ENCODE data around the gene BANP.
"Not testable (repeated sequence)": the region's sequence is repeated elsewhere in the genome, so short reads cannot be mapped to it uniquely, and the experiment has no call there.

The BANP gene

DNA sequence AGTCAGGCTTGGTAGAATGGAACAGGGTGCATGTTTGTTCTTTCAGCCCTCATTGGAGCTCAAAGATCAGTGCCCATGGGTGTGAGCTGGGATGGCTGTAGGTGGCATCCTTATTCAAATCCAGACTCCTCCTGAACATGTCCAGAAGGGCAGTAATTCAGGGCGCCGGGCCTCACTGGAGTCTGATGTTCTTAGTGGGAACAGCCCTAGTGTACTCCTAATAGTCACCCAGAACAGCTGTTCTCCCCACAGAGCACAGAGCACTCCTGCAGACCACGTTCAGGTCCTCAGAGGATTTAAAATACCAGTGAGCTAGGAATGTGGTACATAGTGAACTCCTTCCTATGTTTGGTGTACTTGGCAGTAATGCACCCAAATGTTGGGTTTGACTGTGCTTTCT, 96.2 kb downstream of the BANP start:
- Histone ChIP-seq H3K36me3 (ENCODE audit: insufficient read depth, low read length) (no peaks in the 10 kb centered on the region; the same call in 1 of the 2 replicates), H3K4me1 (ENCODE audit: insufficient read depth, low read length) (no peaks in the 10 kb centered on the region), H3K9ac (ENCODE audit: low read depth, low read length) (no peak overlapping the region), H3K9me3 (ENCODE audit: control insufficient read depth, insufficient read depth, low read length) (no peaks in the 10 kb centered on the region)

DNA sequence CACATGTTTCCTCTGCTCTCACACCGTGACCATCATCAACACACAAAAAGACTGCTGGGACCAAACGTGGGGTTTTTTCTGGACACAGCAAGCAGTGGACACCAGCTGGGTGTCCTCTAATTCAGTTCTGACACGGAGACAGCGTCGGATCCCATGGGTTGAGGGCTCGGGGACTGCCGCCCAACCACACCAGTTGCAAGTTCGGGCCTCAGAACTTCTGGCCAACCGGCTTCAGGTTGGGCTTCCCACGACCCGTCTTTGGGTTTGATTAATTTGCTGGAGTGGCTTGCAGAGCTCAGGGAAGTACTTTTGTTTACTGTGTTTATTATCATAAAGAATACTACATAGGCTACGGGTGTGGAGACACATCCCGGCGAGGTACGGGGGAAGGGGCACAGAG, 97.8 kb downstream of the BANP start:
- H3K4me1 ChIP-seq (ENCODE audit: insufficient read depth, low read length), result no peaks in the 10 kb centered on the region
- no peak overlapping the region for H3K9ac ChIP-seq (ENCODE audit: low read depth, low read length)
- H3K36me3 ChIP-seq (ENCODE audit: insufficient read depth, low read length), result no peaks in the 10 kb centered on the region; the same call in 1 of the 2 replicates
- no peaks in the 10 kb centered on the region for H3K9me3 ChIP-seq (ENCODE audit: control insufficient read depth, insufficient read depth, low read length)

DNA sequence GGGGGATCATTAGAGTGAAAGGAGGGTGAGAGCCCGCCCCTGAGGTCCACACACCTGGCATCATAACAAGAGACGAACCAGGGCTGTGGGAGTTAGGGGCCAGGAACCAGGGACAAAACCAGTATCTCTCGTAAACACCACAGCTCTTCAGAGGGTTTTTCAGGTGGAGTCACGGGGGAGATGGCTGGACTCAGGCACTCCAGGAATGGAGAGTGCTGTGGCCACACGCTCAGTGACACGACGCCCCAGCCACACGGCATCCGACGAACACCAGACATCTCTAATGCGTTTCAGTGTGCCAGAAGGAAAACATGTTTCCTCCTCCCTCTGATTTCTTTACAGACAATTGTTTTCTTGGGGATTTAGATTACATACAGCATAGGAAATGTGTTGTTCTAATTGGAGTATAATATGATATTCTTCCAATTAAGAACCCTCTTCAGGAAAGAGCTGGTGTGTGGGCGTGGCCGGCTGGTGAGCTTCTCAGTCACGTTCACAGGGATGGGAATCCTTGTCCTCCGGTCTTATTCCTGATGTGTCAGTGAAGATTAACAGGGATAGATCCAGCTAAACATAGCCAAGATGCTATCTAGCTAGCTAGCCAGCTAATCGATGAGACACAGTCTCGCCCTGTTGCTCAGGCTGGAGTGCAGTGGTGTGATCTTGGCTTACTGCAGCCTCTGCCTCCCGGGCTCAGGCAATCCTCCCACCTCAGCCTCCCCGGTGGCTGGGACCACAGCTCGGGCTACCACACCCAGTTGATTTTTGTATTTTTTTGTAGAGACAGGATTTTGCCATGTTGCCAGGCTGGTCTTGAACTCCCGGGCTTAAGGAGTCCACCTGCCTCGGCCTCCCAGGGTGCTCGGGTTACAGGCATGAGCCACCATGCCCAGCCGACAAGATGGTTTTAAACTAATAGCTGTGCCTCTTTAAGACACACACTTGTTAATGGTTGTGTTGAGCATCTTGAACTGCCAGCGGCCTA, 98.6 kb downstream of the BANP start:
- Histone ChIP-seq H3K9me3 (ENCODE audit: control insufficient read depth, insufficient read depth, low read length) (no peaks in the 10 kb centered on the region), H3K4me1 (ENCODE audit: insufficient read depth, low read length) (no peaks in the 10 kb centered on the region), H3K9ac (ENCODE audit: low read depth, low read length) (no peak overlapping the region), H3K36me3 (ENCODE audit: insufficient read depth, low read length) (no peaks in the 10 kb centered on the region; the same call in 1 of the 2 replicates)

DNA sequence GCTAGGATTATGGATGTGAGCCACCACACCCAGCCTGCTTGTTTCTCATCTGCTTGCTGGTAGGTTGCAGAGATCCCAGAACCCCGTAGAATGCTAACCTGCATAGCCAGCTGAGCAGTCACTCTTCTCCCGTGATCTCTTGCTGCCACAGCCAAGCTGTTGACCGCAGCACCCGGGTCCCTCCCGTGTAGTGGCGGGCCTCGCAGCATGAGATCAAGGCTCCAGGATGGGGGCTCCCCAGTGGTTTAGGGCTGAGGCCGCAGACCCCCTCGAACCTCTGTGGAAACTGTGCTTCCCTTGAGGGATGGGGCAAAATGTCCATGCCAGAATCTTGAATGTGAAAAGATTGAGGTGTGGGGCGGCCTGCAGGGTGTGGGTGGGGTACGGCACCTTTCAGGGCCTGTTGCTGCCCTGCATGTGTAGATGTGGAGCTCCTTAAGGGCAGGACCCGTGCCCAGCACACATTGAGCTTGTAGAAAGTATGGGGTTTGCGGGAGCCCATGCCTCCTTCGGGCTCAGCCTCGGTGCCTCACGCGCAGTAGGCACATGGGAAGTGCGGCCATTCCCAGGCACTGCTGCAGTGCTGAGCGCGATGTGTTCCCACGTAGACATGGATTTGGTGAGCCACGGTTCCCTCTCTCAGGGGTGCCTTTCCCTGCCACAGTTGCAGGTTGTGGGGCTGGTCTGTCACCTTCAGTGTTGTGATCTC, 99.9 kb downstream of the BANP start:
- H3K9ac ChIP-seq (ENCODE audit: low read depth, low read length), result no peak overlapping the region
- no peaks in the 10 kb centered on the region for H3K4me1 ChIP-seq (ENCODE audit: insufficient read depth, low read length)
- no peaks in the 10 kb centered on the region for H3K9me3 ChIP-seq (ENCODE audit: control insufficient read depth, insufficient read depth, low read length)
- H3K36me3 ChIP-seq (ENCODE audit: insufficient read depth, low read length), result no peaks in the 10 kb centered on the region; the same call in 1 of the 2 replicates

DNA sequence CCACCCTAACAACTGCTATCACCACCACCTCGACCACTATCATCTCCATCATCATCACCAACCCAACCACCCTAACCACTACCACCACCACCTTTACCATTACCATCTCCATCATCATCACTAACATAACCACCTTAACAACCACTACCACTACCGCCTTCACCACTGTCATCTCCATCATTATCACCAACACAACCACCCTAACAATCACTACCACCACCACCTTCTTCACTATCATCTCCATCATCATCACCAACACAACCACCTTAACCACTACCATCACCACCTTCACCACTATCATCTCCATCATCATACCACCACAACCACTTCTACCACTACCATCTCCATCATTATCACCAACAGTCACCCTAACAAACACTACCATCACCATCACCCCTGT, 101.4 kb downstream of the BANP start:
- no peak overlapping the region for H3K9ac ChIP-seq (ENCODE audit: low read depth, low read length)
- H3K36me3 ChIP-seq (ENCODE audit: insufficient read depth, low read length), result no peaks in the 10 kb centered on the region; the same call in 1 of the 2 replicates
- H3K9me3 ChIP-seq (ENCODE audit: control insufficient read depth, insufficient read depth, low read length), result no peaks in the 10 kb centered on the region

DNA sequence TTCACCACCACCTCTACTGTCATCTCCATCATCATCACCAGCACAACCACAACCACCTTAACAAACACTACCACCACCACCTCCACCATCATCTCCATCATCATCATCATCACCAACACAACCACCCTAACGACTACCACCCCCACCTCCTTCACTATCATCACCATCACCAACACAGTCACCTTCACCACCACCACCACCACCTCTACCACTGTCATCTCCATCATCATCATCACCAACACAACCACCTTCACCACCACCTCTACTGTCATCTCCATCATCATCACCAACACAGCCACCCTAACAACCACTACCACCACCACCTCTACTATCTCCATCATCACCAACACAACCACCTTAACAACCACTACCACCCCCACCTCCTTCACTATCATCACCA, 102.2 kb downstream of the BANP start:
- not testable (repeated sequence) for H3K4me1 ChIP-seq (ENCODE audit: insufficient read depth, low read length); H3K36me3 ChIP-seq (ENCODE audit: insufficient read depth, low read length); H3K9ac ChIP-seq (ENCODE audit: low read depth, low read length); H3K9me3 ChIP-seq (ENCODE audit: control insufficient read depth, insufficient read depth, low read length)

More for the DNA sequence above, 101.4 kb downstream of the BANP start:
- H3K4me1 ChIP-seq (ENCODE audit: insufficient read depth, low read length), result no peaks in the 10 kb centered on the region

DNA sequence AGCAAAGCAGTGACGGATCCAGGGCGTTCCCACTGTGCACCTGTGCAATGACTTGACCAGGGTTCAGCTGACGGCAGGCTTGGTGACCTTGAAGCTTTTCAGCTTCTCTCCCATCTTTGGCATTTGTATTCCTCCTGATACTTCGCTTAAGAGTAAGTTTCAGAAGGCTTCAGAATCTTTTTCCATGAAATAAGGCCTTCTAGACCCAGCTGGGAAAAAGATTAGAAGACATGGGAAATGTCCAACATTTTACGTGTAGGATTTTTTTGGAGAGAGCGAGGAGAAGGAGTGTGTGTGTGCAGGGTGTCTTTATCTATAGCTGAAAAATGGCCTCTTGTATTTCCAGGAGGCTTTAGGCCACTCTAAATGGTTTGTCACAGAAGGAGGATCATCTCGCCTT, 104.1 kb downstream of the BANP start:
- H3K36me3 ChIP-seq (ENCODE audit: insufficient read depth, low read length), result no peaks in the 10 kb centered on the region; the same call in 1 of the 2 replicates
- no peaks in the 10 kb centered on the region for H3K4me1 ChIP-seq (ENCODE audit: insufficient read depth, low read length)
- no peak overlapping the region for H3K9ac ChIP-seq (ENCODE audit: low read depth, low read length)
- H3K9me3 ChIP-seq (ENCODE audit: control insufficient read depth, insufficient read depth, low read length), result no peaks in the 10 kb centered on the region

DNA sequence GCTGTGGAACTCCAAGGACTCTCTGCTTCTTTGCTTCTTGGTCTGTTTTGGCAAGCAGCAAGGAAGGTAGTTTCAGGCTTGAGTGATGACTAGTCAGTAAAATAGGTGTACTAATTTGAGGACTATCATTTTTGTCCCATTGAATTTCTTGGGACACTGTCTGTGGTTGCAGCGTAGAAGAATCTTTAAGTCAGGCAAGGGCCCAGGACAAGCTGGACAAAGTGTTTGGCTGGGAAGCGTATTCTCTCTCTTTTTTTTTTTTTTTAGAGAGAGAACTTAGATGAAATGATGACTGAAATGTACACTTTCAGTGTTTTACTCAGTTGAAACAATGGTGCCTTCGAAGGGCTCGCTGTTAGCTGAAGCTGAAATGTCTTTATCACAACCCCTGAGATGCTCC, 105.0 kb downstream of the BANP start:
- H3K9ac ChIP-seq (ENCODE audit: low read depth, low read length), result no peak overlapping the region
- no peaks in the 10 kb centered on the region for H3K9me3 ChIP-seq (ENCODE audit: control insufficient read depth, insufficient read depth, low read length)
- H3K36me3 ChIP-seq (ENCODE audit: insufficient read depth, low read length), result no peaks in the 10 kb centered on the region; the same call in 1 of the 2 replicates
- no peaks in the 10 kb centered on the region for H3K4me1 ChIP-seq (ENCODE audit: insufficient read depth, low read length)

DNA sequence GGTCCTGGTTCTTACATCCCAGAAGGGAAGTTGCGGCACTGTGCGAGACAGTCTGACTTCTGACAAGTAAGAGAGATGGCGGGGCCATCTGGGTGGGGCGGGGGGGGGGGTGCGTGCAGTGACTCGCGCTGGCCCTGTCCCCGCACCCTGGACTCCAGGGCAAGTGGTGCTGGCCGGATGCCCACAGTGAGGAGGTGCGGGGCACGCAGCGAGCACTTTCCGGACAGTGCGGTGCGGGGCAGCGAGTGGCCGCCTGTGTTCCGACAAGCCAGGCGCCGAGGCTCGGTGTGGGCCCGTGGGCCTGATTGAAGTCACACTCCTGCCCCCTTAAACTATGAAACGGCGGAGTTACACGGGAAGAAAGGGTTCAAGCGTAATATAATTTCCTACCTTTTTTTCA, 106.4 kb downstream of the BANP start:
- Histone ChIP-seq H3K9ac (ENCODE audit: low read depth, low read length) (no peak overlapping the region), H3K4me1 (ENCODE audit: insufficient read depth, low read length) (no peaks in the 10 kb centered on the region), H3K9me3 (ENCODE audit: control insufficient read depth, insufficient read depth, low read length) (no peaks in the 10 kb centered on the region), H3K36me3 (ENCODE audit: insufficient read depth, low read length) (no peaks in the 10 kb centered on the region)

DNA sequence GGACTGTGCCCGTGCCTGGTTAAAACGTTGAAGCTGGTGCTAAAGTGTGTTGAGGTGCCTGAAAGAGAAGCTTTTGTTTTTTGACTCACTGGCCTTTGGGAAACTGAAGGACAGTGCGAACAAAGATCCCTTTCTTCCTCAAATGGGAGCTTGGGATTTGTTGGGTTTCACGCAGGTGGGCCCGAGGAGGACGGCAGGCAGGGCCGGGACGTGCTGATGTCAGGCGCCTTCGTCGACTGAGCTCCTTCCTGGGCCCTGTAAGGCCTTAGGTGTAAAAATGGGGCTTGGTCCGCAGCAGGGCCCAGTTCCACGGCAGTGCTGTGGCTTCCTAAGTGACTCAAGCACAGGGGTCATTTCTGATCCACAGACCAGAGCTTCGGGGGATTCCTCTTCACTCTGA, 106.9 kb downstream of the BANP start:
- Histone ChIP-seq H3K4me1 (ENCODE audit: insufficient read depth, low read length) (no peaks in the 10 kb centered on the region), H3K9me3 (ENCODE audit: control insufficient read depth, insufficient read depth, low read length) (no peaks in the 10 kb centered on the region), H3K36me3 (ENCODE audit: insufficient read depth, low read length) (no peaks in the 10 kb centered on the region), H3K9ac (ENCODE audit: low read depth, low read length) (no peak overlapping the region)

DNA sequence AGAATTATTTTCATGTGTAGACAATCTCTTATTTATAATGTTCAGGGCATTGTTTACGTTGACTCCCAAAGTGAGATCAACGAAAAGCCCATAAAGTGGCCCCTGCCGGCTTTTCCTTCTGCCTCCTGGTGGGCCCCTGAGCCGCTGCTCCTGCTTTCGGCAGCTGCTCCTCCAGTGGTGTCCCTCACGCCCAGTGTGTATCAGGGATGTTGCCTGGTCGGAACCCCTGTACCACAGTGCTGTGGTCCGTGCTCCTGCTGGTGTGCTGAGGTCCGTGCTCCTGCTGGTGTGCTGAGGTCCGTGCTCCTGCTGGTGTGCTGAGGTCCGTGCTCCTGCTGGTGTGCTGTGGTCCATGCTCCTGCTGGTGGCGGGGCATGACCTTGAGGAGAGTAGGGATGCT, 107.6 kb downstream of the BANP start:
- Histone ChIP-seq H3K36me3 (ENCODE audit: insufficient read depth, low read length) (no peaks in the 10 kb centered on the region), H3K9me3 (ENCODE audit: control insufficient read depth, insufficient read depth, low read length) (no peaks in the 10 kb centered on the region), H3K9ac (ENCODE audit: low read depth, low read length) (no peak overlapping the region), H3K4me1 (ENCODE audit: insufficient read depth, low read length) (no peaks in the 10 kb centered on the region)

DNA sequence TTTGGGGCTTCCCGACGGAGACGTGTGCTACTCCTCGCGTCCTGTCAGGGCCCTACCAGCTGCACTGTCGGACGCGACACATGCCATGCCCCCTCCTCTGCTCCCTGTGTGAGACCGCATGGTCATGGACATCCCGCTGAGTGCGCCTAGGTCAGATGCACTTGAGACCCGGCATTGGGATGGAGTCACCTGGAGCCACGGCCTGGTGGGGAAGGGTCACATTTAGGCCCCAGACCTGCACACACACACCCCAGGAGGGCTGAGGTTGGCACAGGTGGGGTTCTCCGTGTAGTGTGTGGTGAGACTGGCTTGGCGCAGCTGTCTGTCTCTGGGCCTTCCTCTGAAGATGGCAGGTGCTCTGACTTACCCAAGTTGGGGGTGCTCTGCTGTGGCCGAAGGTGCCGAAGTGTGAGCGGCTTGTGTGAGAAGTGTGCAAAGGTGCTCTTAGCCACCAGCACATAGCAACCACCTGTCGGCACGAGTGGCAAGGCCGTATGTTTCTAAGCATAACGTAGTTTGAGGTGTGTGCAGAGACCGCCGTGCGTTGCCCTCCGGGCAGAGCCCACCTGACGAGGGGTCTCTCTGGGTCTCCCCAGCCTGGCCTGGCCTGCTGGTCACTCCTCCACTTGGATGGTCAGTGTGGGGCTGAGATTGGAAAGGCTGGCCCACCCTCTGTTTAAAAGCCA, 108.6 kb downstream of the BANP start:
- H3K36me3 ChIP-seq (ENCODE audit: insufficient read depth, low read length), result no peaks in the 10 kb centered on the region
- H3K9me3 ChIP-seq (ENCODE audit: control insufficient read depth, insufficient read depth, low read length), result no peaks in the 10 kb centered on the region

DNA sequence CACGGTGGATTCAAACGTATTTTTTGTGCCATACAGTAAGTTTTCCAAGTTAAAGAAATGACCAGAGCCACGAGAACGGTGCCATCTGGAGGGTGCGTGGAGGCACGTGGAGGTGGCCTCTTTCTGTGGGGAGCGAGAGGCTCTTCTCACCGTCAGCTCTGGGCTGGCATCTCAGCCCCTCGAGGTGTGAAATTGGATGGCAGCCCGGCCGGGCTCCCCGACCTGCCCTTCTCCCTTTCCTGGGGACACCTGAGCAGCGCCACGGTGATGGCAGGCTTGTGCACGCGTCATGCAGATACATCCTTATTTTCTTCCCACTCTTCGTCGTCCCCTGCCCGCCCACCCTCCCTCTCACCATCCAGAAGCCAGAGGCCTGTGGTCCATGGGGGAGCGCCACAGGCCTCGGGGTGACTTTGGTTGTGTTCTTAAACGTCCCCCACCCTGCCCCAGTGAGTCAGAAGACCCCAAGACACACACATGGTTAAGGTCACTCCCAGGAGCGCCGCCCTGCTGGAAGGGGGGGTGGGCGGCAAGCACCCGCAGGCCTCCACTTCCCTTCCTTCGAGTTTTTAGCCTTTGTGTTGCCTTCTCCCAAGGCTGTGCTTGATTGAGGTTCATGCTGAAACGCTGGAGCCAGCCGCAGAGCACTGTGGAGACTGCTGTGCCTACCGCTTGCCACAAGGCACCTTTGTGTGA, 109.4 kb downstream of the BANP start:
- Histone ChIP-seq H3K4me1 (ENCODE audit: insufficient read depth, low read length) (no peaks in the 10 kb centered on the region), H3K36me3 (ENCODE audit: insufficient read depth, low read length) (no peaks in the 10 kb centered on the region), H3K9ac (ENCODE audit: low read depth, low read length) (no peak overlapping the region), H3K9me3 (ENCODE audit: control insufficient read depth, insufficient read depth, low read length) (no peaks in the 10 kb centered on the region)

More for the DNA sequence above, 108.6 kb downstream of the BANP start:
- no peak overlapping the region for H3K9ac ChIP-seq (ENCODE audit: low read depth, low read length)
- H3K4me1 ChIP-seq (ENCODE audit: insufficient read depth, low read length), result no peaks in the 10 kb centered on the region
